ENCODE results near the gene PHETA1. TPM values are rescaled to one million over a fixed set of nuclear protein-coding genes. Genes with fewer than 3 reads are reported as not detected.

PHETA1 gene
- total RNA-seq, 1 experiment from 2014 or later = 12.4 TPM

DNA sequence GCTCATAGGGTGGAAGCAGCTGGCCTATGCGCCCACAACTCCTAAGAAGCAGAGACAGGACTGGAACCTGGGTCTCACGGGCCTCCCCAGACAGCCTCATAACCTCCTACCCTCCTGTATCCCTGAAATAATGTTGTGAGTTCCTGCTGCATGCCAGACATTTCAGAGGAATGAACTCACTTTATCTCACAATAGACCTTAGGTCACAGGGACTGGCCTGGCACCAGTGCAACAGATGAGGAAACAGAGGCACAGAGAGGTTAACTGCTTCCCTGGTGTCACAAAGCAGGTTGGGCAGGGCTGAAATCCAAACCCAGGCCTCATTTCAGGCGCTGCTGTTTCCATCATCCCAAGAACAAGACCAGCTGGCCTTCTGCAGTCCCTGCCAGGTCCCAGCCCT, 5.3 kb downstream of the PHETA1 start:
- no peak overlapping the region for H3K4me3 Mint-ChIP-seq
- DNase-seq (ENCODE audit: low spot score) = no peak
- CTCF ChIA-PET = no interaction called here
- ATAC-seq = no peak
- no peak overlapping the region for H3K27ac Mint-ChIP-seq
- TF ChIP-seq TEAD1 (CRISPR knock-in tag; IDR thresholded peaks at IDR 0.05) (no peak), ZBTB43 (CRISPR knock-in tag; IDR thresholded peaks at IDR 0.05) (no peak), JAZF1 (CRISPR knock-in tag; IDR thresholded peaks at IDR 0.05) (no peak), HMGA2 (CRISPR knock-in tag; IDR thresholded peaks at IDR 0.05) (no peak), FOXJ3 (CRISPR knock-in tag; IDR thresholded peaks at IDR 0.05; ENCODE audit: borderline replicate concordance) (no peak), CBFB (CRISPR knock-in tag; IDR thresholded peaks at IDR 0.05; ENCODE audit: low read depth) (no peak), CREB1 (CRISPR knock-in tag; IDR thresholded peaks at IDR 0.05) (no peak), ETV6 (CRISPR knock-in tag; IDR thresholded peaks at IDR 0.05) (no peak), SMAD4 (CRISPR knock-in tag; IDR thresholded peaks at IDR 0.05) (no peak), ZNF138 (CRISPR knock-in tag; conservative IDR thresholded peaks at IDR 0.05) (no peak), E2F5 (CRISPR knock-in tag; IDR thresholded peaks at IDR 0.05) (no peak)
- TF ChIP-seq, protein P1, sequence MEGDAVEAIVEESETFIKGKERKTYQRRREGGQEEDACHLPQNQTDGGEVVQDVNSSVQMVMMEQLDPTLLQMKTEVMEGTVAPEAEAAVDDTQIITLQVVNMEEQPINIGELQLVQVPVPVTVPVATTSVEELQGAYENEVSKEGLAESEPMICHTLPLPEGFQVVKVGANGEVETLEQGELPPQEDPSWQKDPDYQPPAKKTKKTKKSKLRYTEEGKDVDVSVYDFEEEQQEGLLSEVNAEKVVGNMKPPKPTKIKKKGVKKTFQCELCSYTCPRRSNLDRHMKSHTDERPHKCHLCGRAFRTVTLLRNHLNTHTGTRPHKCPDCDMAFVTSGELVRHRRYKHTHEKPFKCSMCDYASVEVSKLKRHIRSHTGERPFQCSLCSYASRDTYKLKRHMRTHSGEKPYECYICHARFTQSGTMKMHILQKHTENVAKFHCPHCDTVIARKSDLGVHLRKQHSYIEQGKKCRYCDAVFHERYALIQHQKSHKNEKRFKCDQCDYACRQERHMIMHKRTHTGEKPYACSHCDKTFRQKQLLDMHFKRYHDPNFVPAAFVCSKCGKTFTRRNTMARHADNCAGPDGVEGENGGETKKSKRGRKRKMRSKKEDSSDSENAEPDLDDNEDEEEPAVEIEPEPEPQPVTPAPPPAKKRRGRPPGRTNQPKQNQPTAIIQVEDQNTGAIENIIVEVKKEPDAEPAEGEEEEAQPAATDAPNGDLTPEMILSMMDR (IDR thresholded peaks at IDR 0.05) = no peak
- TF ChIP-seq, protein P2, sequence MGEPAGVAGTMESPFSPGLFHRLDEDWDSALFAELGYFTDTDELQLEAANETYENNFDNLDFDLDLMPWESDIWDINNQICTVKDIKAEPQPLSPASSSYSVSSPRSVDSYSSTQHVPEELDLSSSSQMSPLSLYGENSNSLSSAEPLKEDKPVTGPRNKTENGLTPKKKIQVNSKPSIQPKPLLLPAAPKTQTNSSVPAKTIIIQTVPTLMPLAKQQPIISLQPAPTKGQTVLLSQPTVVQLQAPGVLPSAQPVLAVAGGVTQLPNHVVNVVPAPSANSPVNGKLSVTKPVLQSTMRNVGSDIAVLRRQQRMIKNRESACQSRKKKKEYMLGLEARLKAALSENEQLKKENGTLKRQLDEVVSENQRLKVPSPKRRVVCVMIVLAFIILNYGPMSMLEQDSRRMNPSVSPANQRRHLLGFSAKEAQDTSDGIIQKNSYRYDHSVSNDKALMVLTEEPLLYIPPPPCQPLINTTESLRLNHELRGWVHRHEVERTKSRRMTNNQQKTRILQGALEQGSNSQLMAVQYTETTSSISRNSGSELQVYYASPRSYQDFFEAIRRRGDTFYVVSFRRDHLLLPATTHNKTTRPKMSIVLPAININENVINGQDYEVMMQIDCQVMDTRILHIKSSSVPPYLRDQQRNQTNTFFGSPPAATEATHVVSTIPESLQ (CRISPR knock-in tag; IDR thresholded peaks at IDR 0.05) = no peak
- peaks cover 11% of the 10 kb centered on the region for H3K27me3 Mint-ChIP-seq (ENCODE audit: low read depth)
- no peaks in the 10 kb centered on the region for H3K36me3 Mint-ChIP-seq
- H3K4me1 Mint-ChIP-seq = peaks cover 6% of the 10 kb centered on the region
- H3K9me3 Mint-ChIP-seq = no peaks in the 10 kb centered on the region
- POLR2A ChIA-PET = no interaction called here

DNA sequence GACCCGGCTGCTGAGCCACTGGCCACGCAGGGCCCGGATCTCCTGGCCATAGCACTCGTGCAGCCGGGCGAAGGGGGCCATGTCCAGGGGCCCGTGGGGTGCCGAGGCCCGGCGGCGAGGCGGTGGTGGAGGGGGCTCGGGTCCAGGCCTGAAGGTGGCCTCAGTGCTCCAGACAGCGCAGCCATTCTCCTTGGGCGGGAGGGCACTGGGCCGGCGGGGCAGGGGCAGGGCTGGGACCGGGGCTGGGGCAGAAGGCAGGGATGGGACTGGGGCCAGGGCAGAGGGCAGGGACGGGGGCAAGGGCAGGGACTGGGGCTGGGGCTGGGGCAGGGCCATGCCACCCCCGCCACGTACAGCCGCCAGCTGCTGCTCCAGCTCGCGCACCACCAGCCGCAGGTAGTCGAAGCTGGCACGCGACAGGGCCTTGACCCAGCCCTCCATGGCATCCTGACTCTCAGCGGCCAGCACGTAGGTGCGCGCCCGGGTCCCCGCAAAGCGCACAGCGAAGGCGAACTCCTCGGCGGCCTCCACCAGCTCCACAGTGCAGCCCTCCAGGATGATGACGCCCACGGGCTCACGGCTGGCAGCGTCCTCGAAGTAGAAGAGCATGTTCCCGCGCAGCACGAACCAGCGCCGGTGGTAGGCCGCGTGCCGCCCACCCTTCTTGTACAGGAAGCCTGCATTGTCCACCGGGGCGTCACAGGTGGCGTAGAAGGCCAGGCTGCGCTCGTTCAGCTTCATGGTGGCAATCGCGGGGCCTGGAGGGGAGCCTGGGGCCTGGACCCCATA, 6.0 kb downstream of the PHETA1 start:
- Mint-ChIP-seq H3K27me3 (ENCODE audit: low read depth) (peaks cover 4% of the 10 kb centered on the region), H3K36me3 (no peaks in the 10 kb centered on the region), H3K9me3 (no peaks in the 10 kb centered on the region), H3K4me3 (no peak overlapping the region), H3K4me1 (peaks cover 3% of the 10 kb centered on the region), H3K27ac (no peak overlapping the region)
- no peak for TF ChIP-seq ZNF423 (CRISPR knock-in tag; IDR thresholded peaks at IDR 0.05)
- no peak for TF ChIP-seq NR2C2 (CRISPR knock-in tag; IDR thresholded peaks at IDR 0.05)
- POLR2A ChIA-PET = no interaction called here
- ATAC-seq (no peak), DNase-seq (ENCODE audit: low spot score) (no peak)
- CTCF ChIA-PET = interaction anchor here (3.9 kb wide), 1 partner anchor 34 kb away, joined by 14 read pairs; no protein-coding TSS in a partner anchor

GRCh38 chr12:111361717-111362576, 6.9 kb downstream of the PHETA1 start:
- ChIA-PET POLR2A (no interaction called here), CTCF (interaction anchor here (0.5 to 3.9 kb wide), 2 partner anchors 35 to 311 kb away, joined by 4 to 14 read pairs; no protein-coding TSS in a partner anchor)
- no peak for TF ChIP-seq ZNF263 (CRISPR knock-in tag; IDR thresholded peaks at IDR 0.05; ENCODE audit: low read depth)
- H3K36me3 Mint-ChIP-seq = no peaks in the 10 kb centered on the region
- no peaks in the 10 kb centered on the region for H3K9me3 Mint-ChIP-seq
- no peaks in the 10 kb centered on the region for H3K4me1 Mint-ChIP-seq
- H3K4me3 Mint-ChIP-seq = no peak overlapping the region
- ATAC-seq (no peak; the same call in 1 of the 2 replicates), DNase-seq (ENCODE audit: low spot score) (no peak)
- H3K27me3 Mint-ChIP-seq (ENCODE audit: low read depth) = no peaks in the 10 kb centered on the region
- H3K27ac Mint-ChIP-seq = no peak overlapping the region

Measured in WTC11 (cell line).